PC-9 (cell line): Measurements from ENCODE around the gene GFM1.

Source experiments
- CTCF ChIP-seq: fragments of 200-600 bp; sonication (generic); conservative IDR thresholded peaks from 2 replicates; pipeline ENCODE4 v1.6.1; 2017; ENCODE audit warnings: mixed run types, antibody characterized with exemption, mild to moderate bottlenecking, moderate library complexity
- EZH2 ChIP-seq: fragments of 200-600 bp; sonication (generic); IDR thresholded peaks from 2 replicates; pipeline ENCODE4 v1.8.0; 2017; ENCODE audit warnings: antibody characterized with exemption, low read depth

GRCh38 chr3:158683230-158683962 is 39.1 kb downstream of the GFM1 start:
- TF ChIP-seq CTCF (no peak), EZH2 (no peak)
